GM18870 (cell line): ENCODE results near the gene DNAJC5G.
"Not testable (repeated sequence)": the region's sequence is repeated elsewhere in the genome, so short reads cannot be mapped to it uniquely, and the experiment has no call there.

Experiments used
- ATAC-seq: cut with Tn5 transposase; IDR thresholded peaks from one replicate; pipeline ENCODE4 v1.9.1; 2021; ENCODE audit warnings: moderate library complexity; ENCODE audit not compliant: unreplicated experiment

DNAJC5G gene

DNA sequence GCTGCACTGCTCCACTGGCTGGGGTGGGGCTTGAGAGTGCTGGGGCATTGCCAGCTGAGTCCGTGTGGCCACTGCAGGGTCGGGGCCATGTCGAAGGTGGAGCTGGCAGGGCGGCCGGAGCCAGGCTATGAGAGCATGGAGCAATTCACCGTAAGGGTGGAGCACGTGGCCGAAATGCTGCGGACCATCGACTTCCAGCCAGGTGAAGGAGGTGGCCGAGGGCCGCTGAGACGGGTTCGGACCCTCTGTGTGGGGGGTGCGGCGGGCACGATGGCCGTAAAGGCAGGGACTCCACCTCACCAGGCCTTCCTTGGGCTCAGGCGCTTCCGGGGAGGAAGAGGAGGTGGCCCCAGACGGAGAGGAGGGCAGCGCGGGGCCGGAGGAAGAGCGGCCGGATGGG, 30.9 kb downstream of the DNAJC5G start:
- ATAC-seq, result no peak

DNA sequence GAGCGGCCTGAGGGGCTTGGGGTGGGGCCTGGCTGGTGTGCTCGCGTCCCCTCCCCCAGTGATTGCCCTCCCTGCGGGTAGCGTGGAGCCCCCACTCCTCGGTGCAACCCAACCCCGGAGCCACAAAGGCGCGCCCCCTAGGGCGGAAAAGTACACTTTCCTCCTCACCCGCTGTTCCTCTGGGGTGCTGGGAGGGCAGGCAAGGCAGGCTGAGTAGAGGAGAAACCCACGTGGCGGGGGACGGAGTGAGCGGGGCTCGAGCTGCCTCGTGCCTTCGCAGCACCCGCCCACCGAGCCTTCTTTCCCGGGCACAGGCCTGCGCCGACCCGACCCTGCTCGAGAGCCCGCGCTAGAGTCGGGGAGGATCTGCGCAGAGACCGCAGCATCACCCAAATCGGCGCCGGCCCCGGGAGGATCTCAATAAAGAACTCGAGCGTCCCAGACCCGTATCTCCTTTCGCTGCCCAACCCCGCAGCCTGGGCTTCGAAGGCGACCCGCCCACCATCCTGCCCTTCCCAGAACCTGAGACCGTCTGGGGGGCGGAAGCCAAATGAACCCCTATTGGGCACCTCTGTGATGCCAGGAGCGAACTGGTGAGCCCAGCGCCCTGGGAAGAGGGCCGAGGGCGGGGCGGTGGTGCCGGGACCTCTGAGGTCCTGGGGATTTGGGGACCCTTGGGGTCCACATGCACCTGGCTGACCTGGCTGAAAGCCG, 31.5 kb downstream of the DNAJC5G start:
- no peak for ATAC-seq

DNA sequence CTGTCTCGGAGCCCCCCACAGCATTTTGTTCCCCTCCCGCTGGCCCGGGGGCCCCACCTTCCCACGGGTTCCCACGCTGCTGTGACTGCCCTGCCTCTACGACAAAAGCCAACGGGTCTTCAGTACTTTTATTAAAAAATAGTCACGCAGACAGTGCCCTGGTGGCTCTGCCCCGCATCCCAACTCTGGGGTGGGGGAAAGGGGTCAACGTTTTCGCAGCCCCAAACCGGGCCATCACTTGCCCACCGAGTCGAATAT, 32.0 kb downstream of the DNAJC5G start:
- ATAC-seq, result no peak

DNA sequence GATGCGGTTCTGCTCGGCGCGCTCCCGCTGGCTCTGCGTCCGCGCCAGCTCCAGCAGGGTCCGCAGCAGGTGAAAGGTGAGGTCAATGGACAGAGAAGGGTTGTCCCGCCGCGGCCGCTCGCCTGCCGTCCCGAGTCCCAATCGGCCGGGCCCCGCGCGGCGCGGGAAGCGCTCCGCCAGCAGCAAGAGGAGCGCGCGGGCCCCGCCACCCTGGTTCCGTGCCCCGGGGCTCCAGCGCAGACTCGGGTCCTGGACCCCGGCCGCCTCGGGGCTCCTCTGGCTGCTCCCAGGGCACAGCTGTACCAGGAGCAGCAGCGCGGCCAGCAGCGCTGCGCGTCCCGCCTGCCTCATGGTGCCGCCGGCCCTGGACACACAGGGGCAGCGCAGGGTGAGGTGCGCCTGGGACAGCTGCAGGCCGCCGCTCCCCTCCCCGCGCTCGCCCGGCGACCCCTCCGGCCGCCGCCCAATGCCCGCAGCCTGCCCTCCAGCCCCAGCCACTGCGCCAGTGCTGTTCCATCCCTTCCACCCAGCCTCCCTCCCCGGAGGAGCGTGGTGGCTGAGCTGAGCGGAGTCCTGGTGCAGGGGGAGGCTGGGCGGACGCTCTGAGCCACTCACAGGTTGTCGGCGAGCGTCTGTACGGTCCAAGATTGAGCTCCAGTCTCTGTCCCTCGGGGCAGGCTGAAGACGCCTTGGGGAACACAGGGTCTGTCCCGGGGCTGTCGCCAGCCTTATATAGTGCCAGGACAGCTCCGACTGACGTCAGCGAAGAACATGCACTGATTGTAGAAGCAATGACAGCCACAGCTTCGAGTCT, 32.5 kb downstream of the DNAJC5G start:
- no peak for ATAC-seq

DNA sequence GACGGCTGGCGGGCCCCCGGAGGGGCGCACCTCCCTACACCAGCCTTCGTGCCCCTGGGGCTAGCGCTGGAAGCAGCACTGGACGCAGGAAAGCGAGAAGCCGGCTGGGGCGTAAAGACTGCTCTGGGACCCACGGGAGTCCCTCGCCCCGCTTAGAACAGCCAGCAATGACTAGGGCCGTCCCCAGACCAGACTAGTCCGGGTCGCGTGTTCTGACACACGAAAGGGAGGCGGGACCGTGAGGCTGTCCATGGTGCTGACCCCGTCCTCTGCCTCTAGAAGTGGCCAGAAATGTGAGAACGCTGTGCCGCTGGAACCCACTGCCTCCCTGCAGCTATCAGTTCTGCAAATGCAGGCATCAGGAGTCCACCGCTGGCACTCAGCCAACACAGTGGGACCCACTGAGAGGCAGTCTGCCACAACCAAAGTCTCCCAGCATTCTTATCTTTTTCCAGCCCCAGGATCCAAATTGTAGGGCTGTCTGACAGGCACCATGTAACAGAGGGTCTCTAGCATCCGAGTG, 33.2 kb downstream of the DNAJC5G start, which contains the start of gene UCN:
Gene UCN, minus strand, starts transcription at position 87 of the 523 bp plus-strand sequence. CDS start 550 bp downstream, outside the sequence.
- no peak for ATAC-seq

DNA sequence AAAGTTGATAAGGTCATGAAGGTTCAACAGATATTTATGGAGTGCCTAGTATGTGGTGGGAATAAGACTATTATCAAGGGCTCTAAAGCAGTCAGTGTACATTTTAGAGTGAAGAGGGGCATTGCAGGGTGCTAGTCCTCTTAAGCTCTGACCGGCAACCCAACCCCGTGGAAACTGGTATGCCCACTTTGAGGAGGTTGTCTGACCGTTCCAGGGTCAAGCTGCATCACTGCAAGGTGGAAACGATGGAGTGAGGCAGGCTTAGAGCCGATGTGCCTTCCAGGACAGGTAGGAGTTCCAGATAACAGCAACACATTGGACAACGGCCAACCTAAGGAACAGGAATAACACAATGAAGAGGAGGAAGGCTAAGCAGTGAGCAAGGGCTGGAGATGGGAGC, 34.4 kb downstream of the DNAJC5G start:
- ATAC-seq, result no peak

DNA sequence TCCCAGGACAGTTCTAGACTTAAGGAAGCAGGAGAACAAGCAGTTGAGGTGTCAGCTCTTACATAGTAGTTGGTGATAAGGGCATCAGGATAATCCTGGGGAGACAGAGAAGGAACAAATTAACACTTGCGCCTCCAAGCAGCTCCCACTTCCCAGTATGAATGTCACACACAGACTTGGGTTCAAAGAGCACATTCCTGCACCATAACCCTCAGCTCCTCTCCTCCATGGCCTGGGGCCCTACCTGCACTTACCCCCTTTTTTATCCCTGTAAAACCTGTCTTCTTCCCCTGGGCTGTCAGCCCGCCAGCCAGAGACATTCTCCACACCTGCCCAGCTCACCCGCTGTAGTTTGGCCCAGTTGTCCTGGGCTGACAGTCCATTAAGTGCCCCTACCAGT, 36.9 kb downstream of the DNAJC5G start:
- no peak for ATAC-seq

DNA sequence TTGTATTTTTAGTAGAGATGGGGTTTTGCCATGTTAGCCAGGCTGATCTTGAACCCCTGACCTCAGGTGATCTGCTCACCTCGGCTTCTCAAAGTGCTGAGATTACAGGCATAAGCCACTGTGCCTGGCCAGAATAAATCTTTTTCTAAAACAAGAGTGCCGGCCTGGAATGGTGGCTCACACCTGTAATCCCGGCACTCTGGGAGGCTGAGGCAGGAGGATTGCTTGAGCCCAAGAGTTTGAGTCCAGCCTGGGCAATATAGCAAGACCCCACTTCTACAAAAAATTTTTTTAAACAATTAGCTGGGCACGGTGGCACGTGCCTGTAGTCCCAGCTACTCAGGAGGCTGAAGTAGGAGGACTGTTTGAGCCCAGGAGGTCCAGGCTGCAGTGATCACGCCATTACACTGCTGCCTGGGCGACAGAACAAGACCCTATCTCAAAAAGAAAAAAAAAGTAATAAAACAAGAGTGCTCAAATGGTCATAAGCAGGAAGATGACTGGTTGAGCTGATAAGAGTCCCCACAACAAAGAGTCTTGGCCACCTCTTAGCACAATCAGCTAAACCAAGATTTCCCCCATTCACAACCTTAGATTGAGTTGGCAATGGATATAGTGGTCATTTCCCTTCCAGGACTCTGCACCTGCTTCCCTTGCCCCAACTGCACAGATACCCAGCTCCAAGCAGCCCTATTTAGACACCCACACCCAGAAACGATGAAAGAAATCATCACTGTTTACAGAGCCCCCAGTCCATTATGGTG, 38.8 kb downstream of the DNAJC5G start:
- no peak for ATAC-seq

DNA sequence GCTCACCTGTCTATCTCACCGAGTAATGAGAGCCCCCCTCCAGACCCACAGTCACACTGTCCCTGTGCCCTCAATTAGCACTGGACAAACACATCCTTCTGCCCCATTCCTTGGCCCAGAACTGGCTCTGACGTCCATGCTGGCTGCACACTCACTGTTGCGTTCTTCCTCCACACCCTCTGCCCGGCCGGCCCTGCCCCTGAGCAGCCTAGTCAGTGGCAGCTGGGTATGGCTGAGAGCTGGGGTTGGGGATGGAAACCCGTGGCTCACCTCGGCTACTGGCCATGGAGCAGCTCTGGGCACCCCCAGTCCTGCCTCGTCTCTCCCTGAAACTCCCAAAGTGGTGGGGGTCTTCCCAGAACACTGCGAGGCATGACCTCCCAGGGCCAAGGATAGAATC, 39.5 kb downstream of the DNAJC5G start:
- ATAC-seq, result no peak

DNA sequence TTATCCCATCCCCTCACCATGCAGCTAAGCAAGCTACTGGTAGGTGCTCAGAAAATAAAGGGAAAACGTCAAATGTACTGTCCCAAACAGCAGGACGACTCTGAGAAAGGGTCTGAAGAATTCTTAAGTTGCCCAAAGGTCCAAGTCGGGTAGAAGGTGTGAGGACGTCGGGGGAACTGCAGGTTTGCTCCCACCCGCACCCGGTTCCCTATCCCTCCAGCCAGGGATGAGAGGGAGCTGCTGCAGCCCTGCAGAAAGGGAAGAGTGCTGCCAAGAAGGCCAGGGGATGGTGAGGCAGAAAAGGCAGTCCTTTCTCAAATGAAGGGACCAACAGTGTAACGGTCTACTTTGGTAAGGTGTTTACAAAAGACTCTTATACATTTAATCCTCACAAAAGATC, 39.9 kb downstream of the DNAJC5G start:
- ATAC-seq, result no peak

DNA sequence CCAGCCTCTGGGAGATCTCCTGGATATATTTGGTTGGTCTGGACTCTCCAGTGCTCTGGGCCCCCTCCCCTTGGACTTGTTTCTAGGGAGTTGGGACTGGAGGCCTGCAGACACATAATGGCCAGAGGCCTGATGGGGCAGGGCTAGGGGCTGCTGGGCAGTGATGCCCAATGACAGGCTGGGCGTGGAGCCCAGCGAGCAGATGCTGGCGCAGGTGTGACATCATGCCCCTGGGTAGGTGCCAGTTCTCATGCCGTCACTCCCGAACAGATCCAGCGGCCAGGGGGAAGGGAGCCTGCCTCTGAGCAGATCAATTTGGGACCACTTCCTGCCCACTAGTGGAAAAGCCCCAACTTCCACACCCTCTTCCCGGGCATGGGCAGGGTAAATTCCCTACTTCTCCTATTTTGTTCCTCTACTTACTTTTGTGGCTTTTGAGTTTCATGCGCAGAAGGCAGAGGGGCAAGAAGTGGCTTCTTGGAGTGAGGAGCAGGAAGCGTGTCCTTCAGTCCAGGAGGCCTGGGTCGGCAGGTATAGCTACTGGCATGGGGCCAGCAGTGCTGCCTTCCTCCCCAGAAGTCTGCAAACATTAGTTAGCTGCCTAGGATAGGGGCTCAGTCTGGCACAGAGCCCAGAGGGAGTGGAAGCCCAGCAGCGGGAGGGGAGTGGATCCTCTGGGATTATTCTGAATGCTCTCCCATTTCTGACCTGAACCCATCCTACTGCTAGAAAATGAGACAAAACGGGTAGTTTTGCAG, 41.6 kb downstream of the DNAJC5G start:
- ATAC-seq, result no peak

DNA sequence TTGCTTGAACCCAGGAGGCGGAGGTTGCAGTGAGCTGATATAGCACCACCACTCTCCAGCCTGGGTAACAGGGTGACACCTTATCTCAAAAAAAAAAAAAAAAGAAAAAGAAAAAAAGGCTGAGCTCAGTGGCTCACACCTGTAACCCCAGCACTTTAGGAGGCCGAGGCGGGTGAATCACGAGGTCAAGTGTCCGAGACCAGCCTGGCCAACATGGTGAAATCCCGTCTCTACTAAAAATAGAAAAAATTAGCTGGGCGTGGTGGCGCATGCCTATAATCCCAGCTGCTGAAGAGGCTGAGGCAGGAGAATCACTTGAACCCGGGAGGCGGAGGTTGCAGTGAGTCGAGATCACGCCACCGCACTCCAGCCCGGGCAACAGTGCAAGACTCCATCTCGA, 44.6 kb downstream of the DNAJC5G start:
- not testable (repeated sequence) for ATAC-seq

DNA sequence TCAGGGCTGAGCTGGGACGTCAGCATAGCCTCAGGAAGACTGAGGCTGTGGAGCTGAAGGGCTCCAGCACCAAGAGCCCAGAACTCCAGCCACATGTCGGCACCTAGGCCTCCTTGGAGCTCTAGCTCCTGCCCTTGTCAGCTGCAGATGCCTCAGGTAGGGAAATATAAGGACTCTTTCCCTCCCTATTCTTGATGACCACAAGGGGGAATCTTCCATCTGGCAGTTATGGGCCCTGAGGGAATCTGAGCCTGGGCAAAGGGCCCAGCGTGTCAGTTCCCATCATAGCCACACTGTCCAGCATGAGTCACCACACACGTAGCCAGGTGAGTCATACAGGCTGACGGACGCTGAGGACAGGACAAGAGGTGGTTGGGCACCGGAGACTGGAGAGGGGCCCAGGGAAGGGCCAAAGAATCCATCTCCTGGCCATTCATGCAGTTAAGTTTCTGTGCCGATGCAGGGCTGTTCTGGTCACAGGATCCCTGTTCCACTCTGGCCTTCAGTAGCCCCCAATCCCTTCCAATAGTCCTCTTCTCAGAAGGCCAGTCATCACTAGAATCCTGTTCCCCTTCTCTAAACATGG, 45.8 kb downstream of the DNAJC5G start:
- no peak for ATAC-seq

DNA sequence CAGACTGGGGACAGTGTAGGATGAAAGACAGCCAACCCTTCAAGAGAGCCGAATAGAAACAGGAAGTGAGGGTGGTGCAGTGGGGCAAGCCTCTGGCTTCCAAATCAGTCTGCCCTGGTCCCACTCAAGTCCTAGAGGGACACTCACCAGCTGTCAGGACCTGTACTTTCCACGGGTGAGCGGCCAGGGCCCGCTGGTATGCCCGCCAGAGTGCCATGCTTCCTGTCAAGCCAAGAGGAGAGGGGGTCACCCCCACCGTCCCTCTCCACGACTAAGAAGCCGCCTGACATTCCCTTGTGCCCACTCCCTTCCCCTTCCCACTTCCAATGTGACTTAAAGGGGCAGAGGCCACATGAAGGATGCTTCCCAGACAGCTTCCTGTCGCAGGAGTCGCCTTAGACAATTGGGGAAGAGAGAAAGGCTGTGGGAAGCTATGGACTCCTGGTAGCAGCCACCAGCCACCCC, 47.1 kb downstream of the DNAJC5G start:
- no peak for ATAC-seq

DNA sequence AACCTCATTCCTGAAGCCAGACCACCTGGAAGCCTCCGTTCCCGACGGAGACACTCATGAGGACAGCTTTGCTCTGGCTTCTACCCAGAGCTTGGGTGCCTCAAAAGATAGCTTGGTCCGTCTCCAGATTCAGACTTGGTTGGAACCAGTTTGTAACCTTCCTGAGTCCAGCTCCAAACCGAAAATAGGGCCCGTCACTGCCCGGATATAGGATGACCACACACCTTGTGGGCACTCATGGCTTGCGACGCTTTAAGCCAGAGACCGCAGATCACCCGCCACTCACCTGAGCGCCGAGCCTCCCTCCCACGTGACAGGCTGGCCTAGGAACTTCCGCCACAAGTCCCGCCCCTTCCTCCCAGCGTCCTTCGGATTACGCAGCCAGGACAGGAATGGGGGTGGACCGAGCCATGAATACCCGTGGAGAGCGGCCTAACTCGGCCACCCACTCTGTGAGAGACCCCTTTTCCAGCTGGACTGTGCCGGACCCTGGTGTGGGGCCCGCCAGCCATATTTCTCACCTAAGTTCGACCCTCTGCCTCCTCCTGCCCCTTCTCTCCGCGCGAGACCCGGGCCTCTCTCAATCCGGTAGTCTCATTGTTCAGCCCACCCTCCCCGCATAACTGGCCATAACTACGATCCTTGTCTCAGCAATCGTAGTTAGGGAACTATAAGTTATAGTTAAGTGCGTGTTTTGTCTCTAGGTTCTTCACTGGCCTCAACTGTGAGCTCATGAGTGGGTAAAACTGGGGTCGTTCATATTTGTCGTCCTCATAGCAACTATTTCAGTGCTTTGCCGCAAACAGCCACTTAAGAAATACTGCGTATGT, 47.7 kb downstream of the DNAJC5G start, which contains the start of gene MPV17:
Gene MPV17, minus strand, starts transcription at position 332 of the 830 bp plus-strand sequence. CDS start 580 bp downstream, outside the sequence.
- peak; percentile 78 for ATAC-seq

DNA sequence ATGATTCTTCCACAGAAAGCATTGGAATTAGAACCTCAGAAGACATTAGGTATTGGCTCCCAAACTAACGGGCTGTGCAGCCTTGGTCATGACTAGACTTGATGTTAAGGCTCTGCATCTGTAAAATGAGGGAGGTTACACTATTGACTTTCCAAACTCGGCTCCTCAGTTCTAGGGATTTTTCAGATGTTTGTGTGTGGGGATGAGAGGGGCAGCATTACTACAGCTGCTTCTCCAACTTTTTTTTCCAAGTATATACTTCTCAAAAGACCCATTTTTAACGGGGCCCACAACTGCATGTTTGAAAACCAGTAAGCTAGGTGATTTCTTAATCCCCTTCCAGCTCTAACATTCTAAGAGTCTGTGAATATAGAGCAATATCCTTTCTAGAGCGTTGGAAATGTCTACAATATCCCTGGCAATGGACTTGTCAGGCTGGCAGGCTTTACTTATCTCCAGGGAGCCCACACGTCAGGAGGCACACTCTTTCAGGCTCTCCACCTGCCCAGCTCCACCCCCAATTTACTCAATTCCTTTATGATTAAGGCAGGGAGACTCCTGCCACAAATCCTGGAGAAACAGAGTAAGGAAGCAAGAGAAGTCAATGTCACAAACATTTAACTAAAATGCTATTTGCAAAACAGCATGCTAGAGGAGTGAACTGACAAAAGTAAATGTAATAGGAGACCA, 48.5 kb downstream of the DNAJC5G start:
- no peak for ATAC-seq

DNA sequence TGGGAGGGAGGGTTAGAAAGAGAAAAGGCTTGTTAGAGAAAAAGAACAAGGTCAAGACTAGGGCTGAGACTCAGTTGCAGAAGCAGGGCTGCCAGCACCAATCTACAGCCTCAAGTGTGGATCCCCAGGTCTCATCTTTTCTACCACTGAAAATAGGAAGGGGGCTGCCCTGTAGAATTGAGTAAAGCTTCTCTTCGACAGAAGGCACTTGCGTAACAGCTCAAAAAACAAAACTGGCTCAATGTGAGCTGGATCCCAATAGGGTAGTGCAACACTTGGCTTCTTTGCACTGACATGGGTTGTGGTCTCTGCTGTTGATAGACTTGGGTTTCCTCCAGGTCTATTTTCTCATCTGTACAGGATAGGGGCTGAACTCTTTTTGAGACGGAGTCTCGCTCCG, 49.5 kb downstream of the DNAJC5G start:
- ATAC-seq, result no peak
